Measurements from ENCODE around the gene FAM13B. TPM values are rescaled to one million over a fixed set of nuclear protein-coding genes. Genes with fewer than 3 reads are reported as not detected.
"Not testable (repeated sequence)": the region's sequence is repeated elsewhere in the genome, so short reads cannot be mapped to it uniquely, and the experiment has no call there.

FAM13B gene
- polyA plus RNA-seq, 2 donors = 5.0 to 6.3 TPM

- Histone ChIP-seq H3K36me3 (ENCODE audit: control insufficient read depth in 2 of 2, insufficient read depth in 2 of 2, low read length in 1 of 2) (no peaks in the 10 kb centered on the region), H3K9me3 (ENCODE audit: control insufficient read depth in 2 of 2, insufficient read depth in 1 of 2, low read depth in 1 of 2, low read length in 1 of 2) (no peaks in the 10 kb centered on the region), H3K4me3 (ENCODE audit: low read depth in 1 of 2, low read length in 2 of 2) (no peak overlapping the region), H3K27ac (ENCODE audit: low read depth in 2 of 2, low read length in 1 of 2) (peak overlapping the region in 1 of 2 donors; percentile 1), H3K4me1 (ENCODE audit: control insufficient read depth in 2 of 2, insufficient read depth in 2 of 2, low read length in 1 of 2) (peaks cover 0 to 3% of the 10 kb centered on the region in 2 donors), H3K27me3 (ENCODE audit: control insufficient read depth in 1 of 2, insufficient read depth in 2 of 2, low read length in 2 of 2) (no peaks in the 10 kb centered on the region)
- 33 to 36% methylated on average over 11 of the region's 11 CpGs for WGBS, 2 donors
These were observed 3.0 kb upstream of the FAM13B start for GRCh38 chr5:138035605-138036537.

- Histone ChIP-seq H3K9me3 (ENCODE audit: control insufficient read depth in 2 of 2, insufficient read depth in 1 of 2, low read depth in 1 of 2, low read length in 1 of 2) (no peaks in the 10 kb centered on the region), H3K27me3 (ENCODE audit: control insufficient read depth in 1 of 2, insufficient read depth in 2 of 2, low read length in 2 of 2) (no peaks in the 10 kb centered on the region), H3K27ac (ENCODE audit: low read depth in 2 of 2, low read length in 1 of 2) (peak overlapping the region in 1 of 2 donors; percentile 100), H3K4me1 (ENCODE audit: control insufficient read depth in 2 of 2, insufficient read depth in 2 of 2, low read length in 1 of 2) (peaks cover 0 to 3% of the 10 kb centered on the region in 2 donors), H3K4me3 (ENCODE audit: low read depth in 1 of 2, low read length in 2 of 2) (no peak overlapping the region), H3K36me3 (ENCODE audit: control insufficient read depth in 2 of 2, insufficient read depth in 2 of 2, low read length in 1 of 2) (no peaks in the 10 kb centered on the region)
- WGBS, 2 donors = 67 to 70% methylated on average over 2 of the region's 2 CpGs
These were observed 1.0 kb upstream of the FAM13B start for GRCh38 chr5:138033907-138034306.

GRCh38 chr5:138033386-138033808, 518 bp upstream of the FAM13B start:
- Histone ChIP-seq H3K27me3 (ENCODE audit: control insufficient read depth in 1 of 2, insufficient read depth in 2 of 2, low read length in 2 of 2) (no peaks in the 10 kb centered on the region), H3K36me3 (ENCODE audit: control insufficient read depth in 2 of 2, insufficient read depth in 2 of 2, low read length in 1 of 2) (no peaks in the 10 kb centered on the region), H3K9me3 (ENCODE audit: control insufficient read depth in 2 of 2, insufficient read depth in 1 of 2, low read depth in 1 of 2, low read length in 1 of 2) (no peaks in the 10 kb centered on the region), H3K4me3 (ENCODE audit: low read depth in 1 of 2, low read length in 2 of 2) (peak overlapping the region; percentile 89 to 99), H3K27ac (ENCODE audit: low read depth in 2 of 2, low read length in 1 of 2) (peak overlapping the region; percentile 99 to 100), H3K4me1 (ENCODE audit: control insufficient read depth in 2 of 2, insufficient read depth in 2 of 2, low read length in 1 of 2) (peaks cover 0 to 3% of the 10 kb centered on the region in 2 donors)
- WGBS, 2 donors = 3% methylated on average over 15 of the region's 15 CpGs

- H3K36me3 ChIP-seq (ENCODE audit: control insufficient read depth in 2 of 2, insufficient read depth in 2 of 2, low read length in 1 of 2) = no peaks in the 10 kb centered on the region
- H3K4me3 ChIP-seq (ENCODE audit: low read depth in 1 of 2, low read length in 2 of 2) = peak overlapping the region; percentile 89 to 99
- H3K9me3 ChIP-seq (ENCODE audit: control insufficient read depth in 2 of 2, insufficient read depth in 1 of 2, low read depth in 1 of 2, low read length in 1 of 2) = no peaks in the 10 kb centered on the region
- 1 to 2% methylated on average over 24 of the region's 24 CpGs for WGBS, 2 donors
- peaks cover 0 to 3% of the 10 kb centered on the region in 2 donors for H3K4me1 ChIP-seq (ENCODE audit: control insufficient read depth in 2 of 2, insufficient read depth in 2 of 2, low read length in 1 of 2)
- H3K27me3 ChIP-seq (ENCODE audit: control insufficient read depth in 1 of 2, insufficient read depth in 2 of 2, low read length in 2 of 2) = no peaks in the 10 kb centered on the region
- peak overlapping the region; percentile 99 to 100 for H3K27ac ChIP-seq (ENCODE audit: low read depth in 2 of 2, low read length in 1 of 2)
These were observed 779 bp downstream of the FAM13B start for GRCh38 chr5:138032028-138032571.

GRCh38 chr5:138029944-138030343, 2.9 kb downstream of the FAM13B start:
- Histone ChIP-seq H3K4me1 (ENCODE audit: control insufficient read depth in 2 of 2, insufficient read depth in 2 of 2, low read length in 1 of 2) (no peaks in the 10 kb centered on the region), H3K36me3 (ENCODE audit: control insufficient read depth in 2 of 2, insufficient read depth in 2 of 2, low read length in 1 of 2) (no peaks in the 10 kb centered on the region), H3K27ac (ENCODE audit: low read depth in 2 of 2, low read length in 1 of 2) (no peak overlapping the region), H3K4me3 (ENCODE audit: low read depth in 1 of 2, low read length in 2 of 2) (no peak overlapping the region), H3K27me3 (ENCODE audit: control insufficient read depth in 1 of 2, insufficient read depth in 2 of 2, low read length in 2 of 2) (no peaks in the 10 kb centered on the region), H3K9me3 (ENCODE audit: control insufficient read depth in 2 of 2, insufficient read depth in 1 of 2, low read depth in 1 of 2, low read length in 1 of 2) (no peaks in the 10 kb centered on the region)
- 74 to 76% methylated on average over 2 of the region's 2 CpGs for WGBS, 2 donors

GRCh38 chr5:138029501-138029900, 3.4 kb downstream of the FAM13B start:
- Histone ChIP-seq H3K27ac (ENCODE audit: low read depth in 2 of 2, low read length in 1 of 2) (no peak overlapping the region), H3K9me3 (ENCODE audit: control insufficient read depth in 2 of 2, insufficient read depth in 1 of 2, low read depth in 1 of 2, low read length in 1 of 2) (no peaks in the 10 kb centered on the region), H3K36me3 (ENCODE audit: control insufficient read depth in 2 of 2, insufficient read depth in 2 of 2, low read length in 1 of 2) (no peaks in the 10 kb centered on the region), H3K4me1 (ENCODE audit: control insufficient read depth in 2 of 2, insufficient read depth in 2 of 2, low read length in 1 of 2) (no peaks in the 10 kb centered on the region), H3K4me3 (ENCODE audit: low read depth in 1 of 2, low read length in 2 of 2) (no peak overlapping the region), H3K27me3 (ENCODE audit: control insufficient read depth in 1 of 2, insufficient read depth in 2 of 2, low read length in 2 of 2) (no peaks in the 10 kb centered on the region)
- WGBS, 2 donors = 57 to 67% methylated on average over 2 of the region's 2 CpGs

- Histone ChIP-seq H3K27ac (ENCODE audit: low read depth in 2 of 2, low read length in 1 of 2) (no peak overlapping the region), H3K9me3 (ENCODE audit: control insufficient read depth in 2 of 2, insufficient read depth in 1 of 2, low read depth in 1 of 2, low read length in 1 of 2) (no peaks in the 10 kb centered on the region), H3K4me1 (ENCODE audit: control insufficient read depth in 2 of 2, insufficient read depth in 2 of 2, low read length in 1 of 2) (no peaks in the 10 kb centered on the region), H3K27me3 (ENCODE audit: control insufficient read depth in 1 of 2, insufficient read depth in 2 of 2, low read length in 2 of 2) (no peaks in the 10 kb centered on the region), H3K4me3 (ENCODE audit: low read depth in 1 of 2, low read length in 2 of 2) (no peak overlapping the region), H3K36me3 (ENCODE audit: control insufficient read depth in 2 of 2, insufficient read depth in 2 of 2, low read length in 1 of 2) (no peaks in the 10 kb centered on the region)
- 83 to 95% methylated on average over 5 of the region's 5 CpGs for WGBS, 2 donors
These were observed 3.9 kb downstream of the FAM13B start for GRCh38 chr5:138028971-138029365.

GRCh38 chr5:138028262-138028970, 4.5 kb downstream of the FAM13B start:
- H3K27ac ChIP-seq (ENCODE audit: low read depth in 2 of 2, low read length in 1 of 2); H3K36me3 ChIP-seq (ENCODE audit: control insufficient read depth in 2 of 2, insufficient read depth in 2 of 2, low read length in 1 of 2); H3K9me3 ChIP-seq (ENCODE audit: control insufficient read depth in 2 of 2, insufficient read depth in 1 of 2, low read depth in 1 of 2, low read length in 1 of 2); H3K4me1 ChIP-seq (ENCODE audit: control insufficient read depth in 2 of 2, insufficient read depth in 2 of 2, low read length in 1 of 2); H3K27me3 ChIP-seq (ENCODE audit: control insufficient read depth in 1 of 2, insufficient read depth in 2 of 2, low read length in 2 of 2); H3K4me3 ChIP-seq (ENCODE audit: low read depth in 1 of 2, low read length in 2 of 2): not testable (repeated sequence)
- 93 to 95% methylated on average over 12 of the region's 12 CpGs for WGBS, 2 donors

- not testable (repeated sequence) for H3K27me3 ChIP-seq (ENCODE audit: control insufficient read depth in 1 of 2, insufficient read depth in 2 of 2, low read length in 2 of 2); H3K36me3 ChIP-seq (ENCODE audit: control insufficient read depth in 2 of 2, insufficient read depth in 2 of 2, low read length in 1 of 2); H3K4me3 ChIP-seq (ENCODE audit: low read depth in 1 of 2, low read length in 2 of 2); H3K9me3 ChIP-seq (ENCODE audit: control insufficient read depth in 2 of 2, insufficient read depth in 1 of 2, low read depth in 1 of 2, low read length in 1 of 2); H3K27ac ChIP-seq (ENCODE audit: low read depth in 2 of 2, low read length in 1 of 2); H3K4me1 ChIP-seq (ENCODE audit: control insufficient read depth in 2 of 2, insufficient read depth in 2 of 2, low read length in 1 of 2)
- WGBS, 2 donors = 99% methylated on average over 9 of the region's 9 CpGs
These were observed 6.1 kb downstream of the FAM13B start for GRCh38 chr5:138026793-138027192.
